Fibroblast of lung (primary cell): ENCODE data around the gene NLRP4. TPM values are rescaled to one million over a fixed set of nuclear protein-coding genes. Genes with fewer than 3 reads are reported as not detected.
A peak's percentile ranks its signal among the peaks of the same experiment; 100 is the strongest.

Experiments used
- DNase-seq, 2 donors: peaks; one replicate each; pipeline versions ENCODE4 v3.0.0 to v3.0.0-alpha.2; 2010; ENCODE audit warnings: low read depth in 2 of 2
- H2AFZ ChIP-seq: 2 replicates; pipeline ENCODE4 v1.5.1; 2012; ENCODE audit warnings: low read length, control low read depth, inconsistent platforms
- H3K27ac ChIP-seq: 2 replicates; pipeline ENCODE4 v1.5.1; 2011; ENCODE audit warnings: low read length, control low read depth; ENCODE audit not compliant: insufficient read depth
- H3K27me3 ChIP-seq: 2 replicates; pipeline ENCODE4 v1.5.1; 2011; ENCODE audit warnings: mild to moderate bottlenecking, low read length; ENCODE audit not compliant: control insufficient read depth, insufficient read depth
- H3K36me3 ChIP-seq: 2 replicates; pipeline ENCODE4 v1.5.1; 2011; ENCODE audit warnings: low read length; ENCODE audit not compliant: control insufficient read depth, insufficient read depth
- H3K4me1 ChIP-seq: 2 replicates; pipeline ENCODE4 v1.5.1; 2011; ENCODE audit warnings: low read length; ENCODE audit not compliant: control insufficient read depth, insufficient read depth; ENCODE audit errors: extremely low read depth
- H3K4me2 ChIP-seq: 2 replicates; pipeline ENCODE4 v1.5.1; 2011; ENCODE audit warnings: low read length, control low read depth; ENCODE audit not compliant: insufficient read depth; ENCODE audit errors: extremely low read depth
- H3K4me3 ChIP-seq, 4 experiments: fragments of 200-600 bp in 1 of 4; sonication (generic) in 1 of 4; replicated peaks in 1 of 4; 2 replicates each; pipeline ENCODE4 v1.5.1; 2011 to 2016; ENCODE audit warnings: low read length in 4 of 4, low read depth in 3 of 4, mild to moderate bottlenecking in 3 of 4, control low read depth in 2 of 4, inconsistent platforms in 1 of 4, mixed read lengths in 1 of 4; ENCODE audit not compliant: insufficient read depth in 1 of 4; ENCODE audit errors: control extremely low read depth in 1 of 4
- H3K79me2 ChIP-seq: 2 replicates; pipeline ENCODE4 v1.5.1; 2012; ENCODE audit warnings: mild to moderate bottlenecking, low read length, inconsistent platforms; ENCODE audit not compliant: control insufficient read depth, insufficient read depth
- H3K9ac ChIP-seq: 2 replicates; pipeline ENCODE4 v1.5.1; 2011; ENCODE audit warnings: mild to moderate bottlenecking, low read length, control low read depth; ENCODE audit not compliant: insufficient read depth
- H3K9me3 ChIP-seq: 2 replicates; pipeline ENCODE4 v1.5.1; 2012; ENCODE audit warnings: low read depth, low read length; ENCODE audit not compliant: control insufficient read depth, insufficient read depth
- H4K20me1 ChIP-seq: 2 replicates; pipeline ENCODE4 v1.5.1; 2011; ENCODE audit warnings: low read length; ENCODE audit not compliant: control insufficient read depth, insufficient read depth; ENCODE audit errors: extremely low read depth
- CTCF ChIP-seq, 2 donors: IDR thresholded peaks in 1 of 2; conservative IDR thresholded peaks in 1 of 2; 1 replicate in 1 of 2; 2 replicates in 1 of 2; pipeline ENCODE4 v1.5.1; 2011 to 2012; ENCODE audit warnings: low read length in 2 of 2, control low read depth in 1 of 2, inconsistent platforms in 1 of 2, low read depth in 1 of 2, mild to moderate bottlenecking in 1 of 2
- EZH2 ChIP-seq: IDR thresholded peaks from 2 replicates; pipeline ENCODE4 v1.5.1; 2012; ENCODE audit warnings: low read length, control low read depth, mild to moderate bottlenecking; ENCODE audit errors: missing control alignments
- polyA plus RNA-seq, 2 donors: library from polyadenylated mRNA; depleted of rRNA in 1 of 2; stranded (reverse) in 1 of 2; unstranded in 1 of 2; fragments of >200 nt; gene quantifications; 2 replicates each; pipeline ENCODE4 v1.2.1, GENCODE V29; 2011 to 2012; ENCODE audit warnings: missing spikeins in 1 of 2
- total RNA-seq: library from RNA; depleted of rRNA; stranded (reverse); fragments of >200 nt; gene quantifications from 2 replicates; pipeline ENCODE4 v1.2.1, GENCODE V29; 2014

The NLRP4 gene
- total and polyA plus RNA-seq, 2 donors (not counting 1 experiment from before 2014, with no cell fraction given) = not detected

DNA sequence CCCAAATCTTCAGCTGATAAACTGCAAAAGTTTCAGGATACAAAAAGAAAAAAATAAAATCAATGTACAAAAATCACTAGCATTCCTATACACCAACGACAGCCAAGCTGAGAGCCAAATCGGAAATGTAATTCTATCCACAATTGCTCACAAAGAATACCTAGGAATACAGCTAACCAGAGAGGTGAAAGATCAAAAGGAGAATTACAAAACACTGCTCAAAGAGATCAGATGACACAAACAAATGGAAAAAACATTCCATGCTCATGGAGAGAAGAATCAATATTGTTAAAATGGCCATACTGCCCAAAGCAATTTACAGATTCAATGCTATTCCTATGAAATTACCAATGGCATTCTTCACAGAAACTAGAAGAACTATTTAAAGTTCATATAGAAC lies 34.1 kb upstream of the NLRP4 start:
- Histone ChIP-seq H3K4me1 (no peaks in the 10 kb centered on the region), H3K4me2 (no peak overlapping the region), H3K36me3 (no peaks in the 10 kb centered on the region), H3K9ac (no peak overlapping the region), H4K20me1 (no peaks in the 10 kb centered on the region), H3K27ac (no peak overlapping the region), H3K9me3 (no peaks in the 10 kb centered on the region), H3K27me3 (no peaks in the 10 kb centered on the region), H3K4me3 (no peak overlapping the region), H2AFZ (no peak overlapping the region), H3K79me2 (no peaks in the 10 kb centered on the region)
- TF ChIP-seq EZH2 (no peak), CTCF (conservative IDR thresholded peaks at IDR 0.05 in 1 of 2, IDR thresholded peaks at IDR 0.05 in 1 of 2; ENCODE audit: low read depth in 1 of 2, low read length in 2 of 2) (no peak)
- no peak for DNase-seq

GRCh38 chr19:55809381-55810058 lies 26.8 kb upstream of the NLRP4 start:
- Histone ChIP-seq H3K4me2 (no peak overlapping the region), H3K36me3 (no peaks in the 10 kb centered on the region), H3K27me3 (no peaks in the 10 kb centered on the region), H2AFZ (no peak overlapping the region), H3K4me1 (no peaks in the 10 kb centered on the region), H3K79me2 (no peaks in the 10 kb centered on the region), H3K27ac (no peak overlapping the region), H4K20me1 (no peaks in the 10 kb centered on the region), H3K9ac (no peak overlapping the region), H3K4me3 (no peak overlapping the region), H3K9me3 (no peaks in the 10 kb centered on the region)
- TF ChIP-seq EZH2 (no peak), CTCF (conservative IDR thresholded peaks at IDR 0.05 in 1 of 2, IDR thresholded peaks at IDR 0.05 in 1 of 2; ENCODE audit: low read depth in 1 of 2, low read length in 2 of 2) (no peak)
- DNase-seq = peak; percentile 5 to 6

DNA sequence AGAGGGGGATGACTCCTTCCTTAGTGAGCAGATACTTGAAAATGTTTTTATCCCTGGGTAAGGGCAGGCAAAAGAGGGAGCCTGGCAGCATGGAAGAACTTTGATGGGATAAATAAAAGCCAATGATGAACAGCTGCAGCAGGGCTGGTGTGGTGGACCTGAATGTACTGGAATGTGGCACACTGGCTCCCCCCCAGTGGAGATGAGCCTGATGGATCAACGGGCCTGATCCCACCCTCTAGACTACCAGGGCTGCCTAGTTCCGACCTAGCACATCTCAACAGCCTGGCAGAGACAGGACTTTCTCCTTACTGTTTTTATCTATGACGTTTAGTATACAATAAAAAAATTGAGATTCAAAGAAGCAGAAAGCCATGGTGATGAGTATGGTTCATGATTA lies 25.0 kb upstream of the NLRP4 start:
- Histone ChIP-seq H4K20me1 (no peaks in the 10 kb centered on the region), H3K4me3 (no peak overlapping the region), H3K9me3 (no peaks in the 10 kb centered on the region), H3K27ac (no peak overlapping the region), H3K36me3 (no peaks in the 10 kb centered on the region), H3K79me2 (no peaks in the 10 kb centered on the region), H2AFZ (no peak overlapping the region), H3K27me3 (no peaks in the 10 kb centered on the region), H3K9ac (no peak overlapping the region), H3K4me2 (no peak overlapping the region), H3K4me1 (no peaks in the 10 kb centered on the region)
- TF ChIP-seq EZH2 (no peak), CTCF (conservative IDR thresholded peaks at IDR 0.05 in 1 of 2, IDR thresholded peaks at IDR 0.05 in 1 of 2; ENCODE audit: low read depth in 1 of 2, low read length in 2 of 2) (no peak)
- DNase-seq = no peak
